IMR-90 (cell line): ENCODE measurements around the gene FAM171A1.

Experiments
- CHD1 ChIP-seq: IDR thresholded peaks from 2 replicates; pipeline ENCODE4 v1.6.1; 2012; ENCODE audit warnings: low read depth, low read length, improper control_type of control experiment
- CTCF ChIP-seq: conservative IDR thresholded peaks from 2 replicates; pipeline ENCODE4 v1.5.1; 2012; ENCODE audit warnings: mild to moderate bottlenecking, low read depth, low read length, improper control_type of control experiment
- POLR2A ChIP-seq: IDR thresholded peaks from 2 replicates; pipeline ENCODE4 v1.6.1; 2012; ENCODE audit warnings: mild to moderate bottlenecking, low read depth, low read length
- SMC3 ChIP-seq: fragments of 150-350 bp; IDR thresholded peaks from 2 replicates; pipeline ENCODE4 v1.6.1; 2016; ENCODE audit warnings: low read depth, mild to moderate bottlenecking, antibody characterized with exemption, low read length, moderate library complexity

- TF ChIP-seq CHD1 = no peak
- no peak for TF ChIP-seq POLR2A
- no peak for TF ChIP-seq SMC3
- no peak for TF ChIP-seq CTCF
These were observed 168.4 kb downstream of the FAM171A1 start for GRCh38 chr10:15202639-15203038.
